HepG2 (cell line): ENCODE results near the gene PDZD2. TPM values are rescaled to one million over a fixed set of nuclear protein-coding genes. Genes with fewer than 3 reads are reported as not detected.

Experiments used
- ATAC-seq: fragments of 200-7000 bp; cut with Tn5 transposase; 3 replicates; pipeline ENCODE4 v1.9.1; 2020; ENCODE audit warnings: mild to moderate bottlenecking, moderate library complexity
- BruUV-seq: library from RNA; stranded (reverse); fragments of 400-500 nt; replicated peaks from 2 replicates; lab custom pipeline; 2021; lab: Mats Ljungman, UMichigan
- CTCF ChIA-PET: fragments of 300-600 bp; formaldehyde crosslinking; extraction: SDS; loops from one replicate; lab custom pipeline; 2021; ENCODE audit warnings: low total read pairs, inconsistent platforms, low intra/inter-chr PET ratio; lab: Yijun Ruan, JAX
- POLR2A ChIA-PET: fragments of 350-600 bp; sonication (Branson Sonifier 250); formaldehyde crosslinking; loops from one replicate; lab custom pipeline; 2020; ENCODE audit warnings: antibody characterized with exemption, inconsistent platforms; lab: Yijun Ruan, JAX
- DNase-seq: peaks from one replicate; pipeline ENCODE4 v3.0.0-alpha.2; 2015; ENCODE audit warnings: low spot score
- FAIRE-seq: peaks from 3 replicates; lab custom pipeline; 2011; peaks lifted over from hg19 to GRCh38; lab: Jason Lieb, UNC
- H2AFZ ChIP-seq: one replicate; pipeline ENCODE4 v1.6.1; 2011; ENCODE audit warnings: low read length, inconsistent platforms
- H3K27ac ChIP-seq: fragments of 300-600 bp; 3 replicates; pipeline ENCODE4 v1.8.0; 2011; ENCODE audit warnings: mixed run types, mild to moderate bottlenecking, mixed read lengths, low read length, inconsistent platforms; ENCODE audit not compliant: insufficient read depth; ENCODE audit errors: extremely low read length
- H3K27me3 ChIP-seq, 2 experiments: fragments of 200-600 bp in 1 of 2; 2 replicates in 1 of 2; 3 replicates in 1 of 2; pipeline versions ENCODE4 v1.6.0 to v1.8.0; 2011; ENCODE audit warnings: low read length in 2 of 2, mild to moderate bottlenecking in 2 of 2, moderate library complexity in 2 of 2, inconsistent platforms in 1 of 2; ENCODE audit not compliant: insufficient read depth in 2 of 2, control insufficient read depth in 1 of 2
- H3K36me3 ChIP-seq, 2 experiments: fragments of 200-600 bp in 1 of 2; replicated peaks in 1 of 2; 2 replicates in 1 of 2; 3 replicates in 1 of 2; pipeline versions ENCODE4 v1.5.1 to v1.8.0; 2011; ENCODE audit warnings: low read length in 2 of 2, inconsistent platforms in 1 of 2; ENCODE audit not compliant: insufficient read depth in 2 of 2, control insufficient read depth in 1 of 2
- H3K4me1 ChIP-seq: 2 replicates; pipeline ENCODE4 v1.5.1; 2012; ENCODE audit warnings: low read length, inconsistent platforms; ENCODE audit not compliant: insufficient read depth
- H3K4me2 ChIP-seq: 2 replicates; pipeline ENCODE4 v1.6.0; 2011; ENCODE audit warnings: low read depth, low read length, inconsistent platforms
- H3K4me3 ChIP-seq, 3 experiments: fragments of 200-600 bp in 1 of 3; sonication (generic), shearing (Covaris generic) in 1 of 3; replicated peaks in 1 of 3; 2 replicates each; pipeline ENCODE4 v1.5.1; 2011 to 2016; ENCODE audit warnings: low read length in 3 of 3, inconsistent platforms in 2 of 3, low read depth in 2 of 3, mild to moderate bottlenecking in 2 of 3, control low read depth in 1 of 3, mixed read lengths in 1 of 3; ENCODE audit not compliant: insufficient read depth in 1 of 3
- H3K79me2 ChIP-seq: one replicate; pipeline ENCODE4 v1.6.1; 2011; ENCODE audit warnings: low read length, inconsistent platforms; ENCODE audit not compliant: insufficient read depth
- H3K9ac ChIP-seq: 2 replicates; pipeline ENCODE4 v1.6.0; 2011; ENCODE audit warnings: mild to moderate bottlenecking, low read depth, low read length, inconsistent platforms; ENCODE audit not compliant: insufficient read depth
- H3K9me3 ChIP-seq: 2 replicates; pipeline ENCODE4 v1.5.1; 2012; ENCODE audit warnings: mild to moderate bottlenecking, low read length
- H4K20me1 ChIP-seq: 2 replicates; pipeline ENCODE4 v1.6.0; 2011; ENCODE audit warnings: inconsistent platforms, mild to moderate bottlenecking, low read length, moderate library complexity; ENCODE audit not compliant: insufficient read depth
- ATM ChIP-seq: fragments of 450-650 bp; IDR thresholded peaks from 2 replicates; pipeline ENCODE4 v1.7.1; 2017; ENCODE audit warnings: mild to moderate bottlenecking, borderline replicate concordance
- BRCA1 ChIP-seq: sonication (generic); formaldehyde crosslinking; IDR thresholded peaks from 2 replicates; pipeline ENCODE4 v1.4.0; 2020; ENCODE audit warnings: missing genetic modification reagents
- HDAC2 ChIP-seq: sonication (generic); formaldehyde crosslinking; IDR thresholded peaks from 2 replicates; pipeline ENCODE4 v1.4.0; 2020; ENCODE audit warnings: missing genetic modification reagents
- KDM5B ChIP-seq: sonication (generic); formaldehyde crosslinking; IDR thresholded peaks from 2 replicates; pipeline ENCODE4 v1.4.0; 2020; ENCODE audit warnings: missing genetic modification reagents, mild to moderate bottlenecking, borderline replicate concordance
- KLF13 ChIP-seq: sonication (generic); formaldehyde crosslinking; IDR thresholded peaks from 2 replicates; pipeline ENCODE4 v1.4.0; 2020; ENCODE audit warnings: mild to moderate bottlenecking, missing genetic modification reagents
- MTF2 ChIP-seq: sonication (generic); formaldehyde crosslinking; IDR thresholded peaks from 2 replicates; pipeline ENCODE4 v1.5.0; 2020; ENCODE audit warnings: missing genetic modification reagents, borderline replicate concordance
- NR1H2 ChIP-seq: sonication (generic); formaldehyde crosslinking; IDR thresholded peaks from 2 replicates; pipeline ENCODE4 v1.8.1; 2022; ENCODE audit warnings: low read depth, missing genetic modification reagents, borderline replicate concordance
- POLR2G ChIP-seq: fragments of 200-400 bp; formaldehyde crosslinking; IDR thresholded peaks from 2 replicates; pipeline ENCODE4 v1.6.1; 2018; ENCODE audit warnings: mild to moderate bottlenecking, low read depth, low read length, moderate library complexity
- REL ChIP-seq: sonication (generic); formaldehyde crosslinking; conservative IDR thresholded peaks from 2 replicates; pipeline ENCODE4 v1.8.0; 2022; ENCODE audit warnings: mild to moderate bottlenecking, missing genetic modification reagents, moderate library complexity
- RFX5 ChIP-seq: IDR thresholded peaks from 2 replicates; pipeline ENCODE4 v1.6.1; 2011; ENCODE audit warnings: low read depth, low read length, improper control_type of control experiment
- SKIL ChIP-seq: sonication (generic); formaldehyde crosslinking; IDR thresholded peaks from 2 replicates; pipeline ENCODE4 v1.8.0; 2022; ENCODE audit warnings: missing genetic modification reagents, mild to moderate bottlenecking, moderate library complexity, borderline replicate concordance
- ZMYM4 ChIP-seq: sonication (generic); formaldehyde crosslinking; IDR thresholded peaks from 2 replicates; pipeline ENCODE4 v1.8.1; 2023; ENCODE audit warnings: mild to moderate bottlenecking, missing genetic modification reagents
- ZNF224 ChIP-seq: sonication (generic); formaldehyde crosslinking; IDR thresholded peaks from 2 replicates; pipeline ENCODE4 v1.5.0; 2020; ENCODE audit warnings: mild to moderate bottlenecking, missing genetic modification reagents
- ZNF326 ChIP-seq: sonication (generic); formaldehyde crosslinking; IDR thresholded peaks from 2 replicates; pipeline ENCODE4 v1.4.0; 2020; ENCODE audit warnings: missing genetic modification reagents, borderline replicate concordance
- ZNF589 ChIP-seq: sonication (generic); formaldehyde crosslinking; conservative IDR thresholded peaks from 2 replicates; pipeline ENCODE4 v1.8.0; 2022; ENCODE audit warnings: mild to moderate bottlenecking, moderate library complexity, missing genetic modification reagents
- ZNF703 ChIP-seq: sonication (generic); formaldehyde crosslinking; IDR thresholded peaks from 2 replicates; pipeline ENCODE4 v1.5.1; 2020; ENCODE audit warnings: missing genetic modification reagents, mild to moderate bottlenecking, moderate library complexity, borderline replicate concordance
- ZNF781 ChIP-seq: sonication (generic); formaldehyde crosslinking; IDR thresholded peaks from 2 replicates; pipeline ENCODE4 v1.5.1; 2020; ENCODE audit warnings: borderline replicate concordance, mild to moderate bottlenecking, missing genetic modification reagents; ENCODE audit errors: not compliant biosample characterization
- WGBS: methylation state at CpG from one replicate; pipeline ENCODE4 v1.1.6; 2017; ENCODE audit warnings: low lambda C conversion rate; 5-methylcytosine and 5-hydroxymethylcytosine counted together
- in situ Hi-C: cut with HindIII; loops from 2 replicates; pipeline ENCODE4 v1.10.0; 2017; ENCODE audit warnings: low pct_unique_long_range_greater_than_20kb; ENCODE audit not compliant: extremely low pct_ligation_motif_present
- intact Hi-C: fragments of 100-400 bp; cut with micrococcal nuclease; formaldehyde crosslinking; loops from one replicate; pipeline ENCODE4 v1.10.0; 2022; ENCODE audit not compliant: unreplicated experiment
- polyA plus RNA-seq, 8 experiments: library from polyadenylated mRNA; depleted of rRNA in 3 of 8; stranded (reverse) in 7 of 8; unstranded in 1 of 8; fragments of >200 nt; fragmentation: Illumina TruSeq in 4 of 8; extraction: Trizol in 4 of 8; gene quantifications; 2 replicates each; pipeline versions ENCODE4 v1.2.1 to v1.2.3, GENCODE V29; 2011 to 2016; ENCODE audit warnings: low read depth in 4 of 8, missing spikeins in 1 of 8, mixed read lengths in 1 of 8; ENCODE audit not compliant: insufficient read depth in 1 of 8
- total RNA-seq, 5 experiments: library from RNA; depleted of rRNA; stranded (reverse); fragments of >200 nt; fragmentation: Illumina TruSeq; extraction: Trizol; gene quantifications; 2 replicates each; pipeline ENCODE4 v1.2.3, GENCODE V29; 2016; ENCODE audit warnings: low read depth in 1 of 5
- TF ChIP-seq, protein P1 (sequence below): sonication (generic); formaldehyde crosslinking; IDR thresholded peaks from 2 replicates; pipeline ENCODE4 v1.4.0; 2020; ENCODE audit warnings: missing genetic modification reagents, borderline replicate concordance

PDZD2 gene
- total and polyA plus RNA-seq, 2 of the 13 experiments (the other 11 are each of a cell fraction or from before 2014, with no cell fraction given) = 0.04 TPM; not detected in 1

DNA sequence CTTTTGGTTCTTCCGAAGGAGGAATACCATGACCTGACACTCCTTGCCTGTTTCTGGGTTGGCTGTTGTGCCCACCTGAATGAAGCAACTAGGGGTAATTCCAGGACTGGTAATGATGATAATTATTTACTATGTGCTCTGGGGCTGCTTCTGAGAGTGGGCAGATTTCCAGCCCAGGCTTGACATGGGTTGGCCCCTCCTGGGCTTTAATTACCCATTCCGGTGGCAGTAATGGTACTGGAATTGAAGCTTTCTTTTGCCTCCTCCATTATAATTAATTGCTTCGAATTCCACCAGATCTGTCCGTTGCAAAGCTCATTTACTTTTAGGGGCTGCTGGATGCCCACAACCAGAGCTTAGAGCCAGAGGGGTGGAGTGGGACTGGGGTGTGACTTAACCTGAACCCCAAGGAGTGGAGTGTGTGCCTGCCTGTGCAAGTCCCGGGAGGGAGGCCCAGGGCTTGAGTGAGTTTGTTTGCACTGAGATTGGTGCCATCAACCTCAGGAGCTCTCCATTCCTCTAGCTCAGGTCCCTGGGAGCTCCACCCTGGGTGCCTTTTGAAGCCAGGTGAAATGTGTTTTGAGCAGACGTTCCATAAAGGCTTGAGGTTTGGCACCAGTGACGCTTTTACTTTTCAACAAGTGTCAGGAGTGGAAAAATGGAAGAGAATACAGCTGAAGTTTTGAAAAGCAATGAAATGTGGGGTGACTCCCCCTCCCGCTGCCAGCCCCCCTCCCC is 214.6 kb downstream of the PDZD2 start:
- WGBS = 28% methylated on average over 8 of the region's 8 CpGs
- Histone ChIP-seq H2AFZ (no peak overlapping the region), H3K9ac (no peak overlapping the region), H3K4me3 (no peak overlapping the region), H3K9me3 (peaks cover 7% of the 10 kb centered on the region; the same call in 1 of the 2 replicates), H3K36me3 (no peaks in the 10 kb centered on the region), H3K27me3 (peaks cover 12 to 37% of the 10 kb centered on the region in 2 experiments), H3K4me1 (no peaks in the 10 kb centered on the region), H4K20me1 (no peaks in the 10 kb centered on the region), H3K79me2 (no peaks in the 10 kb centered on the region), H3K4me2 (no peak overlapping the region), H3K27ac (no peak overlapping the region)
- intact Hi-C loops (loop anchor here (2.0 kb wide), 1 partner anchor 51 kb away; no protein-coding TSS in a partner anchor), in situ Hi-C loops (no loop called here)
- DNase-seq (no peak), ATAC-seq (no peak), FAIRE-seq (no peak)
- no peak for TF ChIP-seq POLR2G
- TF ChIP-seq KLF13 (CRISPR knock-in tag) = no peak
- no peak for TF ChIP-seq REL
- TF ChIP-seq ZNF781 (CRISPR knock-in tag) = no peak
- TF ChIP-seq ZMYM4 = no peak
- TF ChIP-seq BRCA1 (CRISPR knock-in tag) = no peak
- no peak for TF ChIP-seq MTF2 (CRISPR knock-in tag)
- TF ChIP-seq, protein P1, sequence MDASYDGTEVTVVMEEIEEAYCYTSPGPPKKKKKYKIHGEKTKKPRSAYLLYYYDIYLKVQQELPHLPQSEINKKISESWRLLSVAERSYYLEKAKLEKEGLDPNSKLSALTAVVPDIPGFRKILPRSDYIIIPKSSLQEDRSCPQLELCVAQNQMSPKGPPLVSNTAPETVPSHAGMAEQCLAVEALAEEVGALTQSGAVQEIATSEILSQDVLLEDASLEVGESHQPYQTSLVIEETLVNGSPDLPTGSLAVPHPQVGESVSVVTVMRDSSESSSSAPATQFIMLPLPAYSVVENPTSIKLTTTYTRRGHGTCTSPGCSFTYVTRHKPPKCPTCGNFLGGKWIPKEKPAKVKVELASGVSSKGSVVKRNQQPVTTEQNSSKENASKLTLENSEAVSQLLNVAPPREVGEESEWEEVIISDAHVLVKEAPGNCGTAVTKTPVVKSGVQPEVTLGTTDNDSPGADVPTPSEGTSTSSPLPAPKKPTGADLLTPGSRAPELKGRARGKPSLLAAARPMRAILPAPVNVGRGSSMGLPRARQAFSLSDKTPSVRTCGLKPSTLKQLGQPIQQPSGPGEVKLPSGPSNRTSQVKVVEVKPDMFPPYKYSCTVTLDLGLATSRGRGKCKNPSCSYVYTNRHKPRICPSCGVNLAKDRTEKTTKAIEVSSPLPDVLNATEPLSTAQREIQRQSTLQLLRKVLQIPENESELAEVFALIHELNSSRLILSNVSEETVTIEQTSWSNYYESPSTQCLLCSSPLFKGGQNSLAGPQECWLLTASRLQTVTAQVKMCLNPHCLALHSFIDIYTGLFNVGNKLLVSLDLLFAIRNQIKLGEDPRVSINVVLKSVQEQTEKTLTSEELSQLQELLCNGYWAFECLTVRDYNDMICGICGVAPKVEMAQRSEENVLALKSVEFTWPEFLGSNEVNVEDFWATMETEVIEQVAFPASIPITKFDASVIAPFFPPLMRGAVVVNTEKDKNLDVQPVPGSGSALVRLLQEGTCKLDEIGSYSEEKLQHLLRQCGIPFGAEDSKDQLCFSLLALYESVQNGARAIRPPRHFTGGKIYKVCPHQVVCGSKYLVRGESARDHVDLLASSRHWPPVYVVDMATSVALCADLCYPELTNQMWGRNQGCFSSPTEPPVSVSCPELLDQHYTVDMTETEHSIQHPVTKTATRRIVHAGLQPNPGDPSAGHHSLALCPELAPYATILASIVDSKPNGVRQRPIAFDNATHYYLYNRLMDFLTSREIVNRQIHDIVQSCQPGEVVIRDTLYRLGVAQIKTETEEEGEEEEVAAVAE (CRISPR knock-in tag) = no peak
- no peak for TF ChIP-seq HDAC2 (CRISPR knock-in tag)
- TF ChIP-seq SKIL (CRISPR knock-in tag) = no peak
- TF ChIP-seq KDM5B (CRISPR knock-in tag) = no peak
- no peak for TF ChIP-seq ZNF326
- TF ChIP-seq ZNF703 (CRISPR knock-in tag) = no peak
- no peak for TF ChIP-seq ATM
- TF ChIP-seq NR1H2 (CRISPR knock-in tag) = no peak
- no peak for TF ChIP-seq ZNF589
- TF ChIP-seq ZNF224 (CRISPR knock-in tag) = no peak
- TF ChIP-seq RFX5 = no peak
- ChIA-PET CTCF (no interaction called here), POLR2A (interaction anchor here (0.6 kb wide), 1 partner anchor 22 kb away, joined by 3 read pairs; no protein-coding TSS in a partner anchor)
- no TSS peak for BruUV-seq
